Urothelium cell line (cell line): ENCODE measurements around the gene STAT3.
"Not testable (repeated sequence)": the region's sequence is repeated elsewhere in the genome, so short reads cannot be mapped to it uniquely, and the experiment has no call there.

Experiments
- DNase-seq: peaks from one replicate; pipeline ENCODE4 v3.0.0; 2011; ENCODE audit warnings: low spot score, mixed read lengths
- FAIRE-seq: peaks from 2 replicates; lab custom pipeline; 2011; peaks lifted over from hg19 to GRCh38; lab: Jason Lieb, UNC

Gene STAT3

GRCh38 chr17:42386777-42387657 lies 1.2 kb downstream of the STAT3 start:
- no peak for DNase-seq
- no peak for FAIRE-seq

GRCh38 chr17:42381898-42382297 lies 6.3 kb downstream of the STAT3 start:
- FAIRE-seq (no peak), DNase-seq (no peak)

GRCh38 chr17:42380935-42381334 lies 7.3 kb downstream of the STAT3 start:
- FAIRE-seq: no peak
- no peak for DNase-seq

GRCh38 chr17:42378959-42379594 lies 9.2 kb downstream of the STAT3 start:
- no peak for FAIRE-seq
- DNase-seq: no peak

- DNase-seq: no peak
- FAIRE-seq: no peak
Observed at GRCh38 chr17:42378359-42378958, 9.8 kb downstream of the STAT3 start.

GRCh38 chr17:42373896-42374295 lies 14.3 kb downstream of the STAT3 start:
- FAIRE-seq: no peak
- DNase-seq: no peak

GRCh38 chr17:42372142-42372541 lies 16.1 kb downstream of the STAT3 start:
- DNase-seq (no peak), FAIRE-seq (no peak)

- not testable (repeated sequence) for DNase-seq, FAIRE-seq
Observed at GRCh38 chr17:42368797-42369561, 19.3 kb downstream of the STAT3 start.

GRCh38 chr17:42368310-42368709 lies 19.9 kb downstream of the STAT3 start:
- FAIRE-seq, DNase-seq: not testable (repeated sequence)

- FAIRE-seq, DNase-seq: not testable (repeated sequence)
Observed at GRCh38 chr17:42366176-42367023, 21.8 kb downstream of the STAT3 start.

GRCh38 chr17:42365136-42365535 lies 23.1 kb downstream of the STAT3 start:
- no peak for DNase-seq
- no peak for FAIRE-seq

GRCh38 chr17:42363767-42364585 lies 24.3 kb downstream of the STAT3 start:
- FAIRE-seq: no peak

GRCh38 chr17:42363231-42363630 lies 25.0 kb downstream of the STAT3 start:
- FAIRE-seq (no peak), DNase-seq (no peak)

More at GRCh38 chr17:42363767-42364585, 24.3 kb downstream of the STAT3 start:
- DNase-seq: no peak

- FAIRE-seq: no peak
- no peak for DNase-seq
Observed at GRCh38 chr17:42362245-42362961, 25.8 kb downstream of the STAT3 start.

GRCh38 chr17:42361781-42362186 lies 26.5 kb downstream of the STAT3 start:
- FAIRE-seq (no peak), DNase-seq (no peak)

GRCh38 chr17:42360388-42360787 lies 27.9 kb downstream of the STAT3 start:
- not testable (repeated sequence) for DNase-seq, FAIRE-seq

- DNase-seq: no peak
- FAIRE-seq: no peak
Observed at GRCh38 chr17:42359133-42359532, 29.1 kb downstream of the STAT3 start.

GRCh38 chr17:42358434-42358833 lies 29.8 kb downstream of the STAT3 start:
- DNase-seq (no peak), FAIRE-seq (no peak)
